NCI-H446 treated with DMSO at 0.1 percent for 48 hours (cell line): ENCODE results near the gene TSPEAR.
"Not testable (repeated sequence)": the region's sequence is repeated elsewhere in the genome, so short reads cannot be mapped to it uniquely, and the experiment has no call there.

Source experiments
- DNase-seq: peaks from one replicate; lab custom pipeline; 2025; lab: John Stamatoyannopoulos, UW

TSPEAR gene

DNA sequence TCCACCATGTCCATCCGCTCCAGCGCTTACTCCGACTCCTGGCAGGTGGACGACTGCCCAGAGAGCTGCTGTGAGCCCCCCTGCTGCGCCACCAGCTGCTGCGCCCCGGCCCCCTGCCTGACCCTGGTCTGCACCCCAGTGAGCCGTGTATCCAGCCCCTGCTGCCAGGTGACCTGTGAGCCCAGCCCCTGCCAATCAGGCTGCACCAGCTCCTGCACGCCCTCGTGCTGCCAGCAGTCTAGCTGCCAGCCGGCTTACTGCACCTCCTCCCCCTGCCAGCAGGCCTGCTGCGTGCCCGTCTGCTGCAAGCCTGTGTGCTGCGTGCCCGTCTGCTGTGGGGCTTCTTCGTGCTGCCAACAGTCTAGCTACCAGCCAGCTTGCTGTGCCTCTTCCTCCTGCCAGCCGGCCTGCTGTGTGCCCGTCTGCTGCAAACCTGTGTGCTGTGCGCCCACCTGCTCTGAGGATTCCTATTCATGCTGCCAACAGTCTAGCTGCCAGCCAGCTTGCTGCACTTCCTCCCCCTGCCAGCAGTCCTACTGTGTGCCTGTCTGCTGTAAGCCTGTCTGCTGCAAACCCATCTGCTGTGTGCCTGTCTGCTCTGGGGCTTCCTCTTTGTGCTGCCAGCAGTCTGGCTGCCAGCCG, 84.1 kb downstream of the TSPEAR start:
- not testable (repeated sequence) for DNase-seq

DNA sequence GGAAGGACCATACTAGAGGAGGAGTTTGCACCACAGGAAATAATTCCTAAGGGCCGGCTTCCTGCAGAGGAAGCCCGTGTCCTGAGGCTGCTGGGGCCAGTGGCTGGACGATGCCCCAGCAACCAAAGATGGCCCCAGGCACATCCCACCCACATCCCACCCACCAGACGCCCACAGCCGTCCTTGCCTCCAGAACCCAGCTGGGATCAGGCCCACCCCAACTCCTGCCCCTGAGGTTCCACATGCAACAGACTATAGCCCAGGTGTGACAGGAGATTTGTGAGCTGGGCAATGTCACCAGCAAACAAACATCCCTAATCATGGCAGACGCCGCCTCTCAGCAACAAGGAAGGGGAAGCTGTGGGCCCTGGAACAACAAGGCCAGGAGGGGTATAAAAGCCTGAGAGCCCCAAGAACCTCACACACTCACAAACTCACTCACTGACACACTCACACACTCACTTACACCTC, 84.7 kb downstream of the TSPEAR start, which contains the start of gene KRTAP10-9:
Gene KRTAP10-9, plus strand, starts transcription at position 421 of the 471 bp plus-strand sequence. CDS start 79 bp downstream, outside the sequence.
- no peak for DNase-seq

DNA sequence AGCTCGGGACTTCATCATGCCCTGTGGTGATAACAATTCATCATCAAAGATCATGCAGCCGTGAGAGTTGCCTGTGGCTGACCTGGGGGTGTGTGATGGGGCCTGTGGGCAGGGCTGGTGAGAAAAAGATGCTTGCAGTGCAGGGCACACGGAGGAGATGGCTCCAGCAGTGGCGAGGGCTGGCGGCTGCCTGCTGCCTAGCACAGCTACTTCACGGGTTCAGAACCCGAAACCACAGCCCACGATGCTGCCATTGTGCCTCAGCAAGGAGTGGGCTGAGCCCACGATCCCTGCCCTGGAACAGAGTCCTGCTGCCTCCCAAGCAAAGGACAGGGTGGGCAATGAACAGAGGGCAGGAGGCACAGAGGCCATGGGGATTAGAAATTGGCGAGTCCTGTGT, 85.1 kb downstream of the TSPEAR start:
- DNase-seq: no peak

DNA sequence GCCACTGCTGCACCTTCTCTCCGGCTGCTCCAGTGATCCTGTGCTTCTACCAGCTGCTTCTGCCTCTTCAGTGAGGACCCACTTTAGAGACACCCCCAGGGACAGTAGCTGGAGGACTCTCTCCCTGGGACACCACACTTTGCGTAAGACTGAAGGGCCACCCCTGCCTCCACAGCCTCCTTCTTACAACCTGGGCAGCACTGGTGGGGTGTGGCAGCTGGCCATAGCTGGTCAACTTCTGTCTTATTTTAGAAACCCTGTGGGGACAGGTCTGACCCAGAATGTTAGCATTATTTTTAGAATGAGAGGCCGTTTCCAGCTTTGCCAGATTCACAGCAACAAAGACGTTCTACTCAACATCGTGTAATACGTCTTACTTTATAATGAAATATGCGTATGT, 85.6 kb downstream of the TSPEAR start:
- no peak for DNase-seq

DNA sequence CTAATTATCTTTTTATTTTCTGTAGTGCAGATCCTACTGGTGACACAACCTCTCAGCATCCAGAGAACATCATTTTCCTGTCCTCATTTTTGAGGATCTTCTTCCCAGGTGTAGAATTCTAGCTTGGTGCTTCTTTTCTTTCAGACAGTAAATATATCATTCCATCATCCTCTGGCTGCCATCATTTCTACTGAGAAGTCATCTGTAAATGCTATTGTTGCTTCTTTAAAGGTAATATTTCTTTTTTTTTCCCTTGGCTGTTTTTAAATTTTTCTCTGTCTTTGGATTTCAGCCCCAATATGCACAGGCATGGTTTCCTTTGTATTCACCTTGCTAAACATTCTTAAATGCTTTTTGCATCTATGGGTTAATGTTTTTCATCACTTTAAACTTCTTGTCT, 87.8 kb downstream of the TSPEAR start:
- DNase-seq: no peak

DNA sequence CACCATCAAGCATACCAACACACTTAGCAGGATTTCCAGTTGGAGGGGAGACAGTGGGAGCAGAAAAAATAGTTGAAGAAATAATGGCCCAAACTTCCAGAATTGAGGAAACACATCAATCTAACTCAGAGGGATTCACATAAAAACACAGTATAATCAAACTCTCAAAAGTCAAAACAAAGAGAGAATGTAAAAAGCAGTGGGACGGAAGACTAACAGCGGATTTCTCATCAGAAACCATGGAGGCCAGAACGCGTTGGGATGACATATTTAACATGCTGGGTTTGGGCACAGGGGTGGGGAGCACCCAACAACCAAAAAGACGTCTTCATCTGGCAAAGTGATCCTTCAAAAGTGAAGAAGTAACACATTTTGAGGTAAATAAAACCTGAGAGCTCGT, 91.5 kb downstream of the TSPEAR start:
- no peak for DNase-seq

DNA sequence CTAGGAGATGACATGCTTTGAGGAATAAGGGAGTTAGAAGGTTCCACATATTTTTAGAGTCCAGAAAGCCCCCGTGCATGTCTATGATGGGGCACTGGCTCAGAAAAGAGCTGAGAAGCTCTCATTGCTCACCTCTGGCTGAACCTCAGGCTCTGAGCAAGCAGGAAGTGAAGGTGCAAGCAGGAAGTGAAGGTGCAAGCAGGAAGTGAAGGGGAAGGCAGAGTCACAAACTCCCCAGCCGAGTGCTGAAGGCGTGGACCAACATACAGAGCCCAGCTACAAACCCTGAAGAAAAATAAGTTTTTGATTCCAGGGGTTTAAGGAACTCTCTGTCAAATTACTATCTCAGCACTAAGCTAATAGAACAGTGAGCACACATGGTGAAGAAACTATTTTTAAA, 92.5 kb downstream of the TSPEAR start:
- no peak for DNase-seq

DNA sequence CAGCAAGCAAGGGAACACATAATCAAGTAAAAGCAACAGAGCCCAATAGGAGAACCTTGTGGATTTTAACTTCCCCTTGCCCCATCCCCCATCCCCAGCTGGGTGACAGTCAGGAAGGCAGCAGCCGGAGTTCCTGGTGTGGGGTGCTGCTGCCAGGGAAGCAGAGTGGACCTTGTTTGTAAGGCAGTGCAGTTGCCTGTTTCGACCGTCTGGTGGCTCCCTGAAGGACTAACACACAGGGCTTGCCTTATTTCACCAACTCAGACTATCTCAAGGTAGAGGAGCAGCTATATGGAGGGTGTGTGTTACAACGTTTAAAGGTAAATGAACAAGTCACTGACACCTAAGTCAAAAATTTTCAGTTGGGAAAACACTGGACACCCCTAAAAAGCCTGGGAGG, 92.9 kb downstream of the TSPEAR start:
- DNase-seq: no peak

DNA sequence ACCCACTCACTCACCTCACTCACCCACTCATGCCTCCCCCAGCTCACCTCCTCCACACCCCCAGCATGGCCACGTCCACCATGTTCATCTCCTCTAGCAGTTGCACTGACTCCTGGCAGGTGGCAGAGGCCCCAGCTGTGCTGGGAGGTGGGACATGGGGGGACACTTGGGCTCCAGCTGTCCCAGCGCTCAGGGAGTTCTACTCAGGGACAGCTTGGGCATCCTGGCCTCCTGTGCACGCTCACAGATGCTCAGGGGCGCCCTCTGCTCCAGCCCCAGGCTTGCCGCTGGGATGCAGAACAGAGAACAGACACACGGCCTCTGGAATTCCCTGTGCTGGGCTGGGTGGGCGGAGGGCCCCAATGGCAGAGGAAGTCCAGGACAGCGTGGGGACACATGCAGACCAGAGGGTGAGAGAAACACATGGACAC, 94.3 kb downstream of the TSPEAR start:
- no peak for DNase-seq

DNA sequence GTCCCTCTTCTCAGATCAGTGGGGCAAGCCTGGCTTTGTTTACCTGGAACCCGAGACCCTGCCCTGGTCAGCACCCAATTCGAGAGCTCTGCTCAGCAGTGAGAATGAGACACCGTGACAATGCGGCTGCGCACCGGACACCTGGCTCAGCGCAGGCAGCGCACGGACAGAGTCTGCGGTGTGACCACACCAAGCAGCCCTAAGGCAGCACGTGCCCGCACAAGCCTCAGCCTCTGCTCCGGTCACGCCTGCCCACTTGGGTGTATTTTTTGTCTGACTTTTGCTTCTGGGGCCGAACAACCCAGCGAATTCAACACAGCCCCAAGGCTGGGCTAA, 94.8 kb downstream of the TSPEAR start:
- DNase-seq: no peak

DNA sequence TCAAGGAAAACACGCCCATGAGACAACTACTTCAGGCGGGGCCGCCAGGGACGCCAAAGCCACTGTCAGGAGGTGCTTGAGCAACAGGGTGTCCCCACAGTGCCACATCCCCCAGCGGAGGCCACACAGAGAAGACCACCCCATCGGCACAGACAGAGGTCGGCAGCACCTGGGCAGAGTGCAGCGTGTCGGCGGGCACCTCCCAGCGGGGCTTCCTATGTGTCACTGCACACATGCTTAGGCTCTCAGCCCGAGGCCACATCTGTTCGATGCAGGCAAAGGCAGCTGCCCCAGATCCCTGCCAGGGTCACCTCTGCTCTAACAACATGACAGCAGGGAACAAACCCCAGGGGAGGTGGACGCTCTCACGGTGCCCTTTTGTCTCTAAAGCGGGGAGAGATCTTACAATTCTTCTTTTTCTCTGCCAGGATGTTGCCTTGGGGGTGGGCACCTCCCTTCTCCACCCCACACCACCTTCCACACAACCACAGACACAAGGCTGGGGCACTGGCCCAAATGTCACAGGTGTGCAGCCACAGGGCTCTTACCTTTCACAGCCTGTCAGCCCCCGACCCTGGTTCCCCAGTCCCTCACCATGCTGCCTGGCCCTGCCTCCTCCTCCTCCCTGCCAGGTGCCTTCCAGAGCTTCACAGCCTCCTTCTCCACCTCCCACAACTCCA, 95.3 kb downstream of the TSPEAR start:
- DNase-seq: no peak

DNA sequence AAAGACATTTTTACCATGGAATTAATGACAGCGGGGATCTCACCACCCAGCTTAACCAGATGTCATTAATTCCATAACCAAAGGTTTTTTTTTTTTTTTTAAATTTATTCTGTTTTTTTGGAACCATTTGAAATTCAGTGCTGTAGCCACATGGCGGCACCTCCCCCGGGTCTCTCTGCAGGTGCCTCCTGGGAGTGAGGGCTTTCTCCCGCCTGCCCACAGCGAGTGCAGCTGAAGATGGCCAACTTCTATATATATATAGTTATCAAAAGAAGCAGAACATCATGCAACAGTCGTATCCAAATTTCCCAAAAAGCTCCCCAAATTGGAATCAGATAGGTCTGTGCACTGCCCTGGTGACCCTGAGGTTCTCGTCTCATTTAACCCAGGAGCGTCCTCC, 95.9 kb downstream of the TSPEAR start:
- no peak for DNase-seq

DNA sequence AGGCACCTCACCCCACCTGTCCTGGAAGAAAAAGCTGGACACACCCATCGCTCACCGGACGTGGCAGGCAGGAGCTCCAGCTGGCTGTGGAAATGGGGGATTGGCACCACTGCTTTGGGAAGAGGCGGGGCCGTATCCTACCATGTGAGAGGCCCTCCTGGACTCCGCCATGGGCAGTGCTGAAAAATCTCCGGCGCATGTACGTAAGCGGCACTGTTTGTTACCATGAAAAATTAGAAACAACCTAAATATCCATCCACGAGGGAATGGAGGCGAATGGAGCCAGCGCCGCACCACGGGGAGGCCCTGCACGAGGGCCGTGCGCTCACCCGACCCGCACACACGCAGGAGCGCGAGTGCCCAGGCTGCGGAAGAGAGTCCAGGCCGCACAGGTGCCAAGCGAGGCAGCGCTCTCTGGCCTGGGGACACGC, 96.4 kb downstream of the TSPEAR start:
- no peak for DNase-seq

DNA sequence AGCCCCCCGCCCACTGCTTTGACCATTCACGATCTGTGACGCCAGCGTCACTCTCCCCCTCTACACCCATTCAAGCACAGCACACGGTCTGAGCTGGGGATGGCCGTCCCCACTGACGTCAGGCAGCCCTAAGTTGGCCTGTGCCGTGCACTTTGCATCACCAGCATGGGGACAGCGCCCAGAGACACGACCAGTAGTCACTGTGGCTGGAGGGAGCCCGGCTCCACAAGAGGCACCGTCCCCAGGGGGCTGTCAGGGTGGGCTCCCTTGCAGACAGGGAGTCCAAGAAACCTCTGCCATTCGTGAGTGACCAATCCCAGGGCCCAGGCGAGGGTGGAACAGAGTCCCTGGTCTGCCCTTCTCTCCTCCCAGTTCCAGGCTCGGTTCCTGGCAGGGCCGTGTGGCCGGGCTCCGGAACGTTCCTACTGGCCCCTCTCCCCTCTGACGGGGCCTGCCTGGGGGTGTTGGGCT, 97.2 kb downstream of the TSPEAR start:
- no peak for DNase-seq

DNA sequence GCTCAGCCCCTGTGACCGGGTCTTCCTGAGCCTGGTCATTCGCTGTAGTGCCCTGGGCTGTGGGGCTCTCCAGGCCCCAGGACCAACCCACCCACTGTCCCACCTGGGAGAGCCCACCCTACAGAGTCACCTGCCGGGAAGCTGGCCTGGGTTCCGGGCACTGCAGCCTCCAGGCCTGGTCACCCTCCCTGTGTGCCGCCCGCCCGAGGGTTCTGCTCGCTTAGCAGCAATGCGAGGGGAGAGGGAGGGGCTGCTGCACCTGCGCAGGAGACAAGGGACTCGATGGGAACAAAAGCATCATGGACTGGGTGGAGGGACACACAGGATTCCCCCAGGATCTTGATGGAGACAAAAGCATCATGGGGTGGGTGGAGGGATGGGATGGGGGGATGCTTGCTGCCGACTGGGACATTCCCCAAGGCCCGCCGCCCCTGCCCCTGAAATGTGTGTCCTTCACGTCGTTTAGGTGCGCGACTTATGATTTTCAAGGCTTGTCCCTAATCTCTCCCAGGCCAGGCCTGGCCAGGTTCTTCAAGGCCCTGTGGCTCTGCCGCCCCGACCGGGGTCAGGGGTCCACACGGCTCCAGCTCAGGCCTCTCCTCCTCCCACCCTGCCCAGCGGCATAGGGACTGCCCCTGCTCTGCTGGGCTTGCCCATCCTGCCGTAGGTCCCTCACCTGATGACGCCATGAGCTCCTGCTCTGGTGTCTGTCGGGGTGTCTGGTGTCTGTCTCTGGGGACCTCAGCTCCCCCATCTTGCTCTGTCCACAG, 97.8 kb downstream of the TSPEAR start:
- DNase-seq: no peak

DNA sequence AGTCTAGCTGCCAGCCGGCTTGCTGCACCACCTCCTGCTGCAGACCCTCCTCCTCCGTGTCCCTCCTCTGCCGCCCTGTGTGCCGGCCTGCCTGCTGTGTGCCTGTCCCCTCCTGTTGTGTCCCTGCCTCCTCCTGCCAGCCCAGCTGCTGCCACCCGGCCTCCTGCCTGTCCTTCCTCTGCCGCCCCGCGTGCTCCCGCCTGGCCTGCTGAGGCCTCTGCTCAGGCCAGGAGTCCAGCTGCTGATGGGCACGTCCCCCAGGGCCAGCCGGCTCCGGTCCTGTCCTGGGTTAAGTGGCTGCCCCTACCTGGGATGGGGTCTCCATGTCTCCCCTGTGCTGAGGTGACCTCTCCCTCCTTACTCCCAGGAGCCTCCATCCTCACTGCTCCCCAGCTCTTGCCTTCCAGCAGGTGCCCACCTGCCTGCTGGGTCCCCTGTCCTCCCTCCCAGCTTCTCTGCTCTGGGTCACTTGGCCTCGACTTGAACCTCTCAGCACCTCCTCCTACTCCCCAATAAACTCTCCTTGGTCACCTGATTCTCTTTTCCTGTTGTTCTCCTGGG, 98.6 kb downstream of the TSPEAR start:
- no peak for DNase-seq

DNA sequence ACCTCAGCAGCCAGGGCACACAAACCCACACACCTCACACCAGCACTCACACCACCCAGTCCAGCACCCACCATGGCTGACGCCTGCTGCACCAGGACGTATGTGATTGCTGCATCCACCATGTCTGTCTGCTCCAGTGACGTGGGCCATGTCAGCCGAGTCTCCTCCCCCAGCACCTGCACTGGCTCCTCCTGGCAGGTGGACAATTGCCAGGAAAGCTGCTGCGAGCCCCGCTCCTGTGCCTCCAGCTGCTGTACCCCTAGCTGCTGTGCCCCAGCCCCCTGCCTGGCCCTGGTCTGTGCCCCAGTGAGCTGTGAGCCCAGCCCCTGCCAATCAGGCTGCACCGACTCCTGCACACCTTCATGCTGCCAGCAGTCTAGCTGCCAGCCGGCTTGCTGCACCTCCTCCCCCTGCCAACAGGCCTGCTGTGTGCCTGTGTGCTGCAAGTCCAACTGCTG, 99.3 kb downstream of the TSPEAR start, which contains the start of gene KRTAP10-8:
Gene KRTAP10-8, plus strand, starts transcription at position 51 of the 458 bp plus-strand sequence. Its CDS starts 22 bp downstream, at position 73.
- DNase-seq: no peak

DNA sequence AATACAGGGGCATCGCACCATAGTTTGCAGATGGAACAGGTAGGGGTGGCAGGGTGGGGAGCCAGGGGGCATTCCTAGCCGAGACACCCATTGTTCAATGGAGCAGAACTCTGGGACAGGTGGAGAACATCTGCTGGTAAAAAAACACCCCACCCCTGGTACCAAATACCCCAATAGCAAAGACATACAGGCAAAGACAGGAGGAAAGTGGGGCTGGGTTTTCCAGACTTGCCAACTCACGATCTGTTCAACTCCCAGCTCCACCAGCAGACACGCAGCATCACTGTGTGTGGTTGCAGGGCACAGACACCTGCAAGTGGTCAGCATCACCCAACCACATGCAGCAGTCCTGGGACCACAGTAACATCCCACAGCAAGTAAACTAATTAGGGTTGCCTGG, 99.8 kb downstream of the TSPEAR start:
- no peak for DNase-seq

DNA sequence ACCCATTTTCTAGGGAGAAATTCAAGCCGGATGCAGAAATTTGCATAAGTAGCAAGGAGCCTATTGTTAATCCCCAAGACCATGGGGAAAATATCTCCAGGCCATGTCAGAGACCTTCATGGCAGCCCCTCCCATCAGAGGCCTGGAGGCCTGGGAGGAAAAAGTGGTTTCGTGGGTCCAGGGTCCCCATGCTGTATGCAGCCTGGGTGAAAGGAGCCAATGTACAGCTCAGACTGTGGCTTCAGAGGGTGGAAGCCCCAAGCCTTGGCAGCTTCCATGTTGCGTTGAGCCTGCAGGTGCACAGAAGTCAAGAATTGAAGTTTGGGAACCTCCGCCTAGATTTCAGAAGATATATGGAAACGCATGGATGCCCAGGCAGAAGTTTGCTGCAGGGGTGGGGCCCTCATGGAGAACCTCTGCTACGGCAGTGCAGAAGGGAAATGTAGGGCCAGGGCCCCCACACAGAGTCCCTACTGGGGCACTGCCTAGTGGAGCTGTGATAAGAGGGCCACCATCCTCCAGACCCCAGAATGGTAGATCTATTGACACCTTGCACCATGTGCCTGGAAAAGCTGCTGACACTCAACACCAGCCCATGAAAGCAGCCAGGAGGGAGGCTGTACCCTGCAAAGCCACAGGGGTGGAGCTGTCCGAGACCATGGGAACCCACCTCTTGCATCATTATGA, 101.1 kb downstream of the TSPEAR start:
- not testable (repeated sequence) for DNase-seq

DNA sequence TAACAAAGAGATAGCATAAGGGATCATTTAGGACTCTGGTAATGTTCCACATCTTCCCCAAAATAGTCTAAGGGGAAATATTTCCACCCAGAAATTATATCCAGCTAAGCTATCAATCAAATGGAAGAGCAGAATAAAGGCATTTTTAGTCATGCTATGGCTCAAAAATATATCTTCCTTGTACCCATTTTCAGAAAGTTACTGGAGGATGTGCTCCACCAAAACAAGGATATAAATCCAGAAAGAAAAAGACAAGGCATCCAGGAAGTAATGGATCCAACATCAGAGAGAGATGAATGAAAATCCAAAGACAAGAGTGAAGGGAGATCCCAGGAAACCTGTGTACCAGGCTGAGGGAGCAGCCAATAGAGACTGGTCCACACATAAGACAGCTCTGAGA, 102.2 kb downstream of the TSPEAR start:
- DNase-seq: no peak

DNA sequence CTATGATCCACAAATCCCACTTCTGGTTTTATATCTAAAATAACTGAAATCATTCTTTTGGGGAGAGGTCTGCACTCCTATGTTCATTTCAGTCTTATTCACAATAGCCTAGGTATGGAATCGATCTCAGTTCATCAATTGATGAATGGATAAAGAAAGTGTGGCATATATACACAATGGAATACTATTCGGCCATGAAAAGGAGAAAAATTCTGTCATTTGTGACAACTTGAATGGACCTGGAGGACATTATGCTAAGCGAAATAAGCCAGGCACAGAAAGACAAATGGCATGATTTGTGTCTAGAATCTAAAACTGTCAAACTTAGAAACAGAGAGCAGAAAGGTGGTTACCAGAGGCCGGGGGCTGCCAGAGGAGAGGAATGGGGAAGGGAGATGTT, 104.9 kb downstream of the TSPEAR start:
- no peak for DNase-seq

DNA sequence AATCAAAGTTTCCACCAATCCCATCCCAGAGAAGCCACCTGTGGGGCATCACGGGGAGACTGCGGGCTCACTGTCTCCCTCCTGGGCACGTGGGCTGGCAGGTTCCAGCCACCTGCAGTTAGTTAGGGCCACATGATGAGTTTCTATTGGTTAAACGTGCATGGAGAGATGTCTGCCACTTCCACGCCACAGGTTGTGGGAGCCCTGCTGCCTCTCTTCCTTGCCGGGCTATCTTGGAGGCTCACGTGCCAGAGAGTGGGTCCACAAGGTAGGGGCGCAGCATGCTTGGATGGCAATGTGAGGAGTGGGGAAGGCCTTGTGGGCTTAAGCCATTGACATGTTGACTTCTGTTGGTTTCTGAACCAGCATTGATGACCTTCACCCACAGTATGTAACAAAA, 107.5 kb downstream of the TSPEAR start:
- no peak for DNase-seq
